Measurements from ENCODE around the gene ZNF831. TPM values are rescaled to one million over a fixed set of nuclear protein-coding genes. Genes with fewer than 3 reads are reported as not detected.

Gene ZNF831
- total RNA-seq, 1 donor, result not detected

DNA sequence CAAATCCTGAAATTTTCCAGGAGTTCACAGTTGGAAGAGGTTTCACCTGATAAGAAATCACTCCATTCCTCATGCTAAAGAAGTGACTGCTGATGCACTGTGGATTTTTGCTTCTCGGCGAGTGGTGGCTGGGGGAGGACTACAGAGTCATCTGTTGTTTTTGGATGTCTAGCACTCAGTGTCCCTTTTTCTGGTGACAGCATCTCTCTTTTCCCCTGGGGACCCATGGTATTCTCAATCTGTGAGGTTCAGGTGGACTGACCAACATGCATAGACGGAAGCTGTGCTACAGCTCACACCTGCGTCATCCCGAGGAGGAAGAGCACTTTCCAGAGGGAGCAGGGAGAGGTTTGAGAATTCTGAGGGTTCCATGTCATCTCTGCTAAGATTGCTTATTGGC lies 42.7 kb upstream of the ZNF831 start:
- no peak overlapping the region for H3K4me3 ChIP-seq (ENCODE audit: insufficient read depth, low read length)
- TF ChIP-seq, protein P1, sequence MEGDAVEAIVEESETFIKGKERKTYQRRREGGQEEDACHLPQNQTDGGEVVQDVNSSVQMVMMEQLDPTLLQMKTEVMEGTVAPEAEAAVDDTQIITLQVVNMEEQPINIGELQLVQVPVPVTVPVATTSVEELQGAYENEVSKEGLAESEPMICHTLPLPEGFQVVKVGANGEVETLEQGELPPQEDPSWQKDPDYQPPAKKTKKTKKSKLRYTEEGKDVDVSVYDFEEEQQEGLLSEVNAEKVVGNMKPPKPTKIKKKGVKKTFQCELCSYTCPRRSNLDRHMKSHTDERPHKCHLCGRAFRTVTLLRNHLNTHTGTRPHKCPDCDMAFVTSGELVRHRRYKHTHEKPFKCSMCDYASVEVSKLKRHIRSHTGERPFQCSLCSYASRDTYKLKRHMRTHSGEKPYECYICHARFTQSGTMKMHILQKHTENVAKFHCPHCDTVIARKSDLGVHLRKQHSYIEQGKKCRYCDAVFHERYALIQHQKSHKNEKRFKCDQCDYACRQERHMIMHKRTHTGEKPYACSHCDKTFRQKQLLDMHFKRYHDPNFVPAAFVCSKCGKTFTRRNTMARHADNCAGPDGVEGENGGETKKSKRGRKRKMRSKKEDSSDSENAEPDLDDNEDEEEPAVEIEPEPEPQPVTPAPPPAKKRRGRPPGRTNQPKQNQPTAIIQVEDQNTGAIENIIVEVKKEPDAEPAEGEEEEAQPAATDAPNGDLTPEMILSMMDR (IDR thresholded peaks at IDR 0.05; ENCODE audit: extremely low read depth, low read depth, low read length), result no peak
- no peaks in the 10 kb centered on the region for H3K79me2 ChIP-seq (ENCODE audit: insufficient read depth, low read length)
- no peaks in the 10 kb centered on the region for H4K20me1 ChIP-seq (ENCODE audit: insufficient read depth, low read length)
- H3K27me3 ChIP-seq (ENCODE audit: insufficient read depth, low read length), result peaks cover 7% of the 10 kb centered on the region
- H3K4me2 ChIP-seq (ENCODE audit: insufficient read depth, low read length), result no peak overlapping the region
- no peaks in the 10 kb centered on the region for H3K9me3 ChIP-seq (ENCODE audit: low read depth, low read length)
- no peak for DNase-seq (ENCODE audit: insufficient read length, low spot score, missing footprints)
- H3K36me3 ChIP-seq (ENCODE audit: insufficient read depth, low read length), result no peaks in the 10 kb centered on the region
- no peak overlapping the region for H3K27ac ChIP-seq (ENCODE audit: low read depth, low read length)
- H3K4me1 ChIP-seq (ENCODE audit: insufficient read depth, low read length), result no peaks in the 10 kb centered on the region
- no peak overlapping the region for H2AFZ ChIP-seq (ENCODE audit: low read length)

- H3K27me3 ChIP-seq (ENCODE audit: insufficient read depth, low read length), result peaks cover 7% of the 10 kb centered on the region
- no peak overlapping the region for H2AFZ ChIP-seq (ENCODE audit: low read length)
- H3K9me3 ChIP-seq (ENCODE audit: low read depth, low read length), result no peaks in the 10 kb centered on the region
- H3K36me3 ChIP-seq (ENCODE audit: insufficient read depth, low read length), result no peaks in the 10 kb centered on the region
- no peak overlapping the region for H3K27ac ChIP-seq (ENCODE audit: low read depth, low read length)
- DNase-seq (ENCODE audit: insufficient read length, low spot score, missing footprints), result no peak
- H3K4me3 ChIP-seq (ENCODE audit: insufficient read depth, low read length), result no peak overlapping the region
- H3K4me2 ChIP-seq (ENCODE audit: insufficient read depth, low read length), result no peak overlapping the region
- H3K79me2 ChIP-seq (ENCODE audit: insufficient read depth, low read length), result no peaks in the 10 kb centered on the region
- H3K4me1 ChIP-seq (ENCODE audit: insufficient read depth, low read length), result no peaks in the 10 kb centered on the region
- no peaks in the 10 kb centered on the region for H4K20me1 ChIP-seq (ENCODE audit: insufficient read depth, low read length)
- TF ChIP-seq, protein P1 (IDR thresholded peaks at IDR 0.05; ENCODE audit: extremely low read depth, low read depth, low read length), result no peak
Measured at GRCh38 chr20:59121714-59122565, 41.7 kb upstream of the ZNF831 start.

GRCh38 chr20:59122566-59122919 lies 41.1 kb upstream of the ZNF831 start:
- no peak overlapping the region for H3K4me3 ChIP-seq (ENCODE audit: insufficient read depth, low read length)
- no peaks in the 10 kb centered on the region for H3K4me1 ChIP-seq (ENCODE audit: insufficient read depth, low read length)
- no peaks in the 10 kb centered on the region for H3K79me2 ChIP-seq (ENCODE audit: insufficient read depth, low read length)
- no peak overlapping the region for H2AFZ ChIP-seq (ENCODE audit: low read length)
- peaks cover 7% of the 10 kb centered on the region for H3K27me3 ChIP-seq (ENCODE audit: insufficient read depth, low read length)
- H3K9me3 ChIP-seq (ENCODE audit: low read depth, low read length), result no peaks in the 10 kb centered on the region
- no peak overlapping the region for H3K4me2 ChIP-seq (ENCODE audit: insufficient read depth, low read length)
- no peaks in the 10 kb centered on the region for H3K36me3 ChIP-seq (ENCODE audit: insufficient read depth, low read length)
- no peak for DNase-seq (ENCODE audit: insufficient read length, low spot score, missing footprints)
- no peak overlapping the region for H3K27ac ChIP-seq (ENCODE audit: low read depth, low read length)
- TF ChIP-seq, protein P1 (IDR thresholded peaks at IDR 0.05; ENCODE audit: extremely low read depth, low read depth, low read length), result no peak
- no peaks in the 10 kb centered on the region for H4K20me1 ChIP-seq (ENCODE audit: insufficient read depth, low read length)

DNA sequence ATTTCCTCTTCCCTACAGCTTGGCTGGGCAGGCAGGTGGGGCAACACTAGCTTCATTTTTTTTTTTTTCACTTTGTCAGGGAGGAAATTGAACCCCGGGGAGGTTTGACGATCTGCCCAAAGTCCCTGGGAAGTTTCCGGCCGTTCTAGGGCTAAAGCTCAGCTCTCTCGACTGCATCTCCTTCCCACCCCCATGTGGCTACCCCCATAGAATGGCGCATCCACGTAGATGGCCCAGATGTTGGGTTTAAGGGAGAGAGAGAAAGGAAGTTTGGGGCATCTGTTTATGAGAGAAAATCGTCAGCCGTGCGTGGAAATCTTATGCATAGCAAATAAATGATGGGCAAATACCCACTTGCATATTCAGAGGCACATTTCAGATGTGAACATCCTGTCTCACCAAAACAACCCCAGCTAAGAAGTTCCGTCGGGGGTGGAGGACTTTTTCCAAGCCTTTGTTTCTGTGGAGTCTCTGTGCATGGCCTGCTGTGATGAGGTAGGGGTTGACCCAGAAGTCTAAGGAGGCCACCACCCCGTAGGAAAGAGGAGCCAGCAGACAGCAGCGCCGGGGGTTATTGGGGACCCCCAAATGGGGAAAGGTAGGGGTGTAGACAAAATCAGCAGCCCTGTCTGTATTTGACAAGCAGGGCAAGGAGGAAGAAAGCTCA lies 40.5 kb upstream of the ZNF831 start:
- no peaks in the 10 kb centered on the region for H3K79me2 ChIP-seq (ENCODE audit: insufficient read depth, low read length)
- H4K20me1 ChIP-seq (ENCODE audit: insufficient read depth, low read length), result no peaks in the 10 kb centered on the region
- no peak overlapping the region for H3K27ac ChIP-seq (ENCODE audit: low read depth, low read length)
- H3K4me3 ChIP-seq (ENCODE audit: insufficient read depth, low read length), result no peak overlapping the region
- H3K27me3 ChIP-seq (ENCODE audit: insufficient read depth, low read length), result peaks cover 7% of the 10 kb centered on the region
- H3K36me3 ChIP-seq (ENCODE audit: insufficient read depth, low read length), result no peaks in the 10 kb centered on the region
- no peaks in the 10 kb centered on the region for H3K4me1 ChIP-seq (ENCODE audit: insufficient read depth, low read length)
- H3K4me2 ChIP-seq (ENCODE audit: insufficient read depth, low read length), result no peak overlapping the region
- no peak overlapping the region for H2AFZ ChIP-seq (ENCODE audit: low read length)
- no peak for DNase-seq (ENCODE audit: insufficient read length, low spot score, missing footprints)
- TF ChIP-seq, protein P1 (IDR thresholded peaks at IDR 0.05; ENCODE audit: extremely low read depth, low read depth, low read length), result no peak
- H3K9me3 ChIP-seq (ENCODE audit: low read depth, low read length), result no peaks in the 10 kb centered on the region
